GM12878 (cell line): ENCODE data around the gene POP7. TPM values are rescaled to one million over a fixed set of nuclear protein-coding genes. Genes with fewer than 3 reads are reported as not detected.
"Not testable (repeated sequence)": the region's sequence is repeated elsewhere in the genome, so short reads cannot be mapped to it uniquely, and the experiment has no call there.

Experiments
- ATAC-seq: fragments of 200-7000 bp; cut with Tn5 transposase; 3 replicates; pipeline ENCODE4 v1.9.1; 2020; ENCODE audit warnings: mild to moderate bottlenecking, moderate library complexity
- BruUV-seq: library from RNA; stranded (reverse); fragments of 400-500 nt; replicated peaks from 2 replicates; lab custom pipeline; 2021; lab: Mats Ljungman, UMichigan
- CTCF ChIA-PET: fragments of 300-600 bp; sonication (Branson Sonifier 250); formaldehyde crosslinking; extraction: SDS; loops from one replicate; lab custom pipeline; 2021; ENCODE audit warnings: inconsistent platforms; lab: Yijun Ruan, JAX
- POLR2A ChIA-PET: fragments of 350-600 bp; formaldehyde crosslinking; extraction: SDS; loops from one replicate; lab custom pipeline; 2021; ENCODE audit warnings: inconsistent platforms; lab: Charles Lee
- RAD21 ChIA-PET: fragments of 300-600 bp; sonication (Branson Sonifier 250); formaldehyde crosslinking; loops from one replicate; lab custom pipeline; 2023; ENCODE audit warnings: antibody characterized with exemption; ENCODE audit not compliant: unreplicated experiment; lab: Charles Lee
- SMC1A ChIA-PET: fragments of 300-600 bp; sonication (Branson Sonifier 250); formaldehyde crosslinking; loops from one replicate; lab custom pipeline; 2023; ENCODE audit not compliant: unreplicated experiment, uncharacterized antibody; lab: Charles Lee
- DNase-seq: peaks from one replicate; pipeline ENCODE4 v3.0.0-alpha.2; 2011; ENCODE audit warnings: low read depth, low spot score
- FAIRE-seq: peaks from 3 replicates; lab custom pipeline; 2011; peaks lifted over from hg19 to GRCh38; lab: Jason Lieb, UNC
- H2AFZ ChIP-seq: 2 replicates; pipeline ENCODE4 v1.6.0; 2011; ENCODE audit warnings: low read depth, low read length, control low read depth; ENCODE audit not compliant: control insufficient read depth
- H3K27ac ChIP-seq: 2 replicates; pipeline ENCODE4 v1.5.1; 2011; ENCODE audit warnings: control low read depth; ENCODE audit not compliant: control insufficient read depth, insufficient read depth
- H3K27me3 ChIP-seq, 2 experiments: replicated peaks in 1 of 2; 2 replicates each; pipeline versions ENCODE4 v1.6.0 to v1.6.1; 2011; ENCODE audit warnings: low read length in 1 of 2; ENCODE audit not compliant: control insufficient read depth in 2 of 2, insufficient read depth in 2 of 2
- H3K36me3 ChIP-seq, 2 experiments: 2 replicates each; pipeline ENCODE4 v1.5.1; 2011; ENCODE audit warnings: low read length in 1 of 2; ENCODE audit not compliant: control insufficient read depth in 2 of 2, insufficient read depth in 2 of 2
- H3K4me1 ChIP-seq: 2 replicates; pipeline ENCODE4 v1.6.1; 2011; ENCODE audit warnings: mild to moderate bottlenecking, low read length, moderate library complexity, mixed read lengths; ENCODE audit not compliant: control insufficient read depth, insufficient read depth
- H3K4me2 ChIP-seq: 2 replicates; pipeline ENCODE4 v1.6.0; 2011; ENCODE audit warnings: control low read depth; ENCODE audit not compliant: control insufficient read depth, insufficient read depth
- H3K4me3 ChIP-seq: fragments of 200-600 bp; sonication (generic); 2 replicates; pipeline ENCODE4 v1.5.1; 2016
- H3K79me2 ChIP-seq: 2 replicates; pipeline ENCODE4 v1.6.0; 2011; ENCODE audit warnings: low read length; ENCODE audit not compliant: control insufficient read depth, insufficient read depth
- H3K9ac ChIP-seq: 2 replicates; pipeline ENCODE4 v1.8.0; 2011; ENCODE audit warnings: low read length, control low read depth, mixed read lengths; ENCODE audit not compliant: control insufficient read depth, insufficient read depth
- H3K9me3 ChIP-seq: replicated peaks from 3 replicates; pipeline ENCODE4 v1.5.1; 2011; ENCODE audit warnings: mild to moderate bottlenecking, low read length; ENCODE audit not compliant: control insufficient read depth, insufficient read depth
- H4K20me1 ChIP-seq: 2 replicates; pipeline ENCODE4 v1.6.0; 2011; ENCODE audit not compliant: control insufficient read depth, insufficient read depth
- EED ChIP-seq: sonication (generic); IDR thresholded peaks from 2 replicates; pipeline ENCODE4 v1.6.1; 2016; ENCODE audit warnings: antibody characterized with exemption, low read depth
- RBBP5 ChIP-seq: fragments of 200-600 bp; sonication (generic); conservative IDR thresholded peaks from 2 replicates; pipeline ENCODE4 v1.6.1; 2016
- WGBS: methylation state at CpG from one replicate; pipeline ENCODE4 v1.1.6; 2016; ENCODE audit warnings: low lambda C conversion rate; ENCODE audit not compliant: insufficient replicate concordance, insufficient coverage; ENCODE audit errors: missing lambda C conversion rate; 5-methylcytosine and 5-hydroxymethylcytosine counted together
- in situ Hi-C: fragments of 300-500 bp; cut with MboI; formaldehyde crosslinking; loops from 9 replicates; pipeline ENCODE4 v1.14.3; 2018; ENCODE audit warnings: mixed read lengths
- intact Hi-C: fragments of 100-400 bp; cut with micrococcal nuclease; formaldehyde crosslinking; loops from one replicate; pipeline ENCODE4 v1.14.2; 2022; ENCODE audit not compliant: unreplicated experiment
- polyA plus RNA-seq, 11 experiments: library from polyadenylated mRNA; depleted of rRNA in 4 of 11; unstranded in 6 of 11; stranded (reverse) in 5 of 11; fragments of >200 nt; fragmentation: Nextera tagmentation in 4 of 11; fragmentation: Illumina TruSeq in 1 of 11; extraction: Ambion mirVana in 4 of 11; extraction: Trizol in 1 of 11; gene quantifications; 1 replicate in 1 of 11; 2 replicates in 10 of 11; pipeline versions ENCODE4 v1.2.1 to v1.2.3, GENCODE V29; 2011 to 2016; ENCODE audit warnings: inconsistent platforms in 2 of 11, missing spikeins in 2 of 11, low read depth in 1 of 11
- total RNA-seq, 4 experiments: library from RNA; depleted of rRNA in 3 of 4; stranded (reverse); fragments of >200 nt in 3 of 4; fragmentation: Illumina TruSeq in 1 of 4; extraction: Trizol in 1 of 4; gene quantifications; 2 replicates each; pipeline versions ENCODE4 v1.2.1 to v1.2.3, GENCODE V29; 2013 to 2021

POP7 gene
- total and polyA plus RNA-seq, 10 of the 15 experiments (the other 5 are each of a cell fraction or from before 2014, with no cell fraction given), result 12.1 to 148 (median 51.7) TPM

DNA sequence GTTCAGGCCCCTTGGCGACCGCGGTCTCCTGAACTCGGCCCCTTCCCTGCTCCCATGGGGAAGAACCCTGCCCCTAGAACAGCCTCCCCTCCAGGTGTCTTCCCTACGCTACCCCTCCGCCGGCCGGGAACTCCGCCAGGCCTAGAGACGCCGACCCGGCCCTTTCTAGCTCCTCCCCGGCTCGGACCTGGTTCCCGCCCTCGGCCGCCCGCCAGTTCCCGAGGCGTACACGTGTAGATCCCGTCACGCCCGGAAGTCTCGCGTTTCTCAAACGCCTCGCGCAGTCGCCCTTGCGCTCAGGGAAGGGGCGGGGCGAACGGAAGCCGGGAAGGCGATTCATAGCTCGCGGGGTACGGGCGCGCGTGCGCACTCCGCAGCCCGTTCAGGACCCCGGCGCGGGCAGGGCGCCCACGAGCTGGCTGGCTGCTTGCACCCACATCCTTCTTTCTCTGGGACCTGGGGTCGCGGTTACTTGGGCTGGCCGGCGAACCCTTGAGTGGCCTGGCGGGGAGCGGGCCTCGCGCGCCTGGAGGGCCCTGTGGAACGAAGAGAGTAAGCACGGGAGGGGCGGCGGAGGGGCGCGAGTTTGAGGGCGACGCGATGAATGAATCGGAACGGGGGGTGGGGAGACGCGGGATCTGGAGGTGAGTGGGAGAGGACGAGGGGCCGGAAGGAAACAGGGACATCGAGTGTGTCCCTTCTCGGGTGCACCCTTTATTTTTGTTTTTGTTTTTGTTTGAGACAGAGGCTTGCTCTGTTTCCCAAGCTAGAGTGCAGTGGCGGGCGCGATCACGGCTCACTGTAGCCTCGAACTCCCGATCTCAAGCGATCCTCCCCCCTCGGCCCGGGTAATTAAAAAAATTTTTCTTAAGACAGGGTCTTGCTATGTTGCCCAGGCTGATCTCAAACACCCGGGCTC, at the start of gene POP7 (continued):
- TF ChIP-seq EED, result no peak; the same call in 1 of the 2 replicates

DNA sequence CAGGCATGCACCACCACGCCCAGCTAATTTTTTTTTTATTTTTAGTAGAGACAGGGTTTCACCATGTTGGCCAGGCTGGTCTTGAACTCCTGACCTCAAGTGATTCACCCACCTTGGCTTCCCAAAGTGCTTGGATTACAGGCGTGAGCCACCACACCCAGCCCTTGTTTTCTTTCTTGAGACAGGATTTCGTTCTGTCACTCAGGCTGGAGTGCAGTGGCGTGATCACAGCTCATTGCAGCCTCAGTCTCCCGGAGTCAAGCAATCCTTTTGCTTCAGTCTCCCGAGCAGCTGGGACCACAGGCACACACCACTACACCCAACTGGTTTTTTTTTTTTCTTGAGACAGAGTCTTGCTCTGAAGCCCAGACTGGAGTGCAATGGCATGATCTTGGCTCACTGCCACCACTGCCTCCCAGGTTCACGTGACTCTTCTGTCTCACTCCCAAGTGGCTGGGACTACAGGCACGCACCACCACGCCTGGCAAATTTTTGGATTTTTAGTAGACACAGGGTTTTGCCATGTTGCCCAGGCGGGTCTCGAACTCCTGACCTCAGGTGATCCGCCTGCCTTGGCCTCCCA, 43.6 kb upstream of the POP7 start:
- in situ Hi-C loops, H3K9me3 ChIP-seq, H3K9ac ChIP-seq, H3K4me2 ChIP-seq, H2AFZ ChIP-seq, SMC1A ChIA-PET, FAIRE-seq, intact Hi-C loops, ATAC-seq, H3K4me1 ChIP-seq, H3K36me3 ChIP-seq, H3K79me2 ChIP-seq, DNase-seq, H4K20me1 ChIP-seq, BruUV-seq, H3K4me3 ChIP-seq, RAD21 ChIA-PET, H3K27me3 ChIP-seq, H3K27ac ChIP-seq, POLR2A ChIA-PET: not testable (repeated sequence)
- 29% methylated on average over 12 of the region's 12 CpGs for WGBS
- CTCF ChIA-PET, result interaction anchor here (0.6 to 1.6 kb wide), 2 partner anchors 29 to 101 kb away, joined by 3 to 6 read pairs; no protein-coding TSS in a partner anchor

DNA sequence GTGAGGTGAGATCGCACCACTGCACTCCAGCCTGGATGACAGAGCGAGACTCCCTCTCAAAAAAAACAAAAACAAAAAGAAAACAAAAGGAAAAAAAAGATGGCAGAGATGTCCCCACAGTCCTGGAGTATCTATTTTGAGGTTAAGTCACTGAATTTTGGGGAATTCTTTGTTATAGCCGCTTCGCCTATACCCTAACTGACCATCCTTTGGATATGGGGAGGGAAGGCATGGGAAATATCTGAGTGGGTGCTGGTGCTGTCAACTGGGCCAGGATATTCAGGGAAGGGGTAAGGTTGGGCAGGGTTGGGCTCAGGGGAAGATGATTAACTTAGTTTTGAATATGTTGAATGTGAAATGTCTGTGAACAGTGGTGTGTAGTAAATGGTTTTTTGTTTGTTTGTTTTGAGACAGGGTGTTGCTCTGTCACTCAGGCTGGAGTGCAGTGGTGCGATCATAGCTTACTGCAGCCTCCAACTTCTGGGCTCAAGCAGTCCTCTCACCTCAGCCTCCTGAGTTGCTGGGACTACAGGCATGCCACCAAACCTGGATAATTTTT, 40.7 kb upstream of the POP7 start:
- TF ChIP-seq RBBP5, result no peak
- 69% methylated on average over 5 of the region's 5 CpGs for WGBS
- no peak for FAIRE-seq
- no peaks in the 10 kb centered on the region for H3K79me2 ChIP-seq
- intact Hi-C loops (no loop called here), in situ Hi-C loops (no loop called here)
- H2AFZ ChIP-seq, result no peak overlapping the region
- H4K20me1 ChIP-seq, result no peaks in the 10 kb centered on the region
- H3K36me3 ChIP-seq, result no peaks in the 10 kb centered on the region
- BruUV-seq, result no TSS peak
- CTCF ChIA-PET, result interaction anchor here (0.7 kb wide), 1 partner anchor 31 kb away, joined by 3 read pairs; no protein-coding TSS in a partner anchor
- H3K4me2 ChIP-seq, result no peak overlapping the region
- no peak for DNase-seq
- H3K4me1 ChIP-seq, result no peaks in the 10 kb centered on the region
- RAD21 ChIA-PET, result no interaction called here
- H3K9ac ChIP-seq, result no peak overlapping the region
- ATAC-seq, result no peak
- H3K4me3 ChIP-seq, result no peak overlapping the region
- SMC1A ChIA-PET, result no interaction called here
- H3K9me3 ChIP-seq, result no peaks in the 10 kb centered on the region
- no peaks in the 10 kb centered on the region; a peak in 1 of 4 replicates for H3K27me3 ChIP-seq
- POLR2A ChIA-PET, result interaction anchor here (1.1 kb wide), 1 partner anchor 48 kb away, joined by 3 read pairs; no protein-coding TSS in a partner anchor
- no peak overlapping the region for H3K27ac ChIP-seq
